Erythroblast (primary cell): Measurements from ENCODE around the gene UGDH.

Source experiments
- GATA1 ChIP-seq: IDR thresholded peaks from 2 replicates; pipeline ENCODE4 v1.6.1; 2011; ENCODE audit warnings: low read depth, mild to moderate bottlenecking, control low read depth, low read length, moderate library complexity
- POLR2A ChIP-seq: IDR thresholded peaks from 2 replicates; pipeline ENCODE4 v1.6.1; 2011; ENCODE audit warnings: mild to moderate bottlenecking, low read length

GRCh38 chr4:39494354-39494753, 32.9 kb downstream of the UGDH start:
- no peak for TF ChIP-seq POLR2A
- no peak for TF ChIP-seq GATA1
